HepG2 (cell line): ENCODE data around the gene NPC1.
A peak's percentile ranks its signal among the peaks of the same experiment; 100 is the strongest.

Experiments used
- CTCF ChIP-seq: sonication (generic); formaldehyde crosslinking; IDR thresholded peaks from 2 replicates; pipeline ENCODE4 v1.5.0; 2020; ENCODE audit warnings: mild to moderate bottlenecking, missing genetic modification reagents, moderate library complexity
- EZH2 ChIP-seq: conservative IDR thresholded peaks from 2 replicates; pipeline ENCODE4 v1.6.1; 2012; ENCODE audit warnings: mild to moderate bottlenecking, low read depth, low read length, moderate library complexity
- KLF9 ChIP-seq: IDR thresholded peaks from 2 replicates; pipeline ENCODE4 v1.6.1; 2016; ENCODE audit warnings: low read depth
- POLR2AphosphoS2 ChIP-seq: IDR thresholded peaks from 2 replicates; pipeline ENCODE4 v1.6.1; 2011; ENCODE audit warnings: low read depth, low read length, improper control_type of control experiment
- POLR2AphosphoS5 ChIP-seq: IDR thresholded peaks from 2 replicates; pipeline ENCODE4 v1.6.1; 2012; ENCODE audit warnings: low read depth, low read length
- REST ChIP-seq, 2 experiments: IDR thresholded peaks; 2 replicates each; pipeline ENCODE4 v1.6.1; 2011 to 2012; ENCODE audit warnings: low read length in 2 of 2, borderline replicate concordance in 1 of 2, low read depth in 1 of 2, mild to moderate bottlenecking in 1 of 2, moderate library complexity in 1 of 2
- SMC3 ChIP-seq: IDR thresholded peaks from 2 replicates; pipeline ENCODE4 v1.6.1; 2011; ENCODE audit warnings: low read length, improper control_type of control experiment
- ZHX2 ChIP-seq, 2 experiments: sonication (generic) in 1 of 2; formaldehyde crosslinking in 1 of 2; IDR thresholded peaks; 2 replicates each; pipeline versions ENCODE4 v1.6.1 to v1.9.0; 2014 to 2022; ENCODE audit warnings: antibody characterized with exemption in 1 of 2, borderline replicate concordance in 1 of 2, inconsistent platforms in 1 of 2, low read depth in 1 of 2, missing genetic modification reagents in 1 of 2
- ZMAT3 ChIP-seq: sonication (generic); formaldehyde crosslinking; conservative IDR thresholded peaks from 2 replicates; pipeline ENCODE4 v1.7.0; 2021; ENCODE audit warnings: missing genetic modification reagents
- ZNF12 ChIP-seq: sonication (generic); formaldehyde crosslinking; IDR thresholded peaks from 2 replicates; pipeline ENCODE4 v1.5.0; 2020; ENCODE audit warnings: missing genetic modification reagents

GRCh38 chr18:23572012-23572411 is 14.3 kb downstream of the NPC1 start:
- TF ChIP-seq SMC3, result no peak
- no peak for TF ChIP-seq KLF9 (CRISPR knock-in tag)
- no peak for TF ChIP-seq ZHX2 (IDR thresholded peaks at IDR 0.05; ENCODE audit: low read depth)
- no peak for TF ChIP-seq ZHX2 (CRISPR knock-in tag; IDR thresholded peaks at IDR 0.05; ENCODE audit: borderline replicate concordance)
- no peak for TF ChIP-seq POLR2AphosphoS5
- TF ChIP-seq CTCF (CRISPR knock-in tag), result no peak
- no peak for TF ChIP-seq EZH2
- no peak for TF ChIP-seq ZMAT3
- TF ChIP-seq POLR2AphosphoS2, result no peak
- 0 out of 4 replicates have a peak, but pooled peaks of 1 of the 2 experiments have one; percentile 14 for TF ChIP-seq REST (IDR thresholded peaks at IDR 0.05; ENCODE audit: borderline replicate concordance in 1 of 2, low read depth in 1 of 2, low read length in 2 of 2)
- no peak for TF ChIP-seq ZNF12 (CRISPR knock-in tag)
